Omental fat pad (tissue), 4 donors: ENCODE results near the gene IL1RAP. TPM values are rescaled to one million over a fixed set of nuclear protein-coding genes. Genes with fewer than 3 reads are reported as not detected.

Experiments used
- ATAC-seq: fragments of 150-250 bp; one replicate; pipeline ENCODE4 v1.9.1; 2016; ENCODE audit warnings: mild to moderate bottlenecking, moderate library complexity; ENCODE audit not compliant: low FRiP score
- DNase-seq: peaks from one replicate; pipeline ENCODE4 v3.0.0-alpha.2; 2019; ENCODE audit warnings: low spot score
- total RNA-seq, 4 donors: library from RNA; depleted of rRNA; stranded (reverse); fragments of >200 nt; gene quantifications; one replicate each; pipeline ENCODE4 v1.1.0, GENCODE V29; 2016
- TF ChIP-seq, protein P1 (sequence below), 3 donors: fragments of 450-650 bp; IDR thresholded peaks; one replicate each; pipeline ENCODE4 v1.5.1; 2016 to 2017; ENCODE audit warnings: antibody characterized with exemption in 3 of 3, mild to moderate bottlenecking in 3 of 3, moderate library complexity in 2 of 3

IL1RAP gene
- total RNA-seq, 4 donors from 2014 or later = 10.5 to 75.3 (median 23.4) TPM

DNA sequence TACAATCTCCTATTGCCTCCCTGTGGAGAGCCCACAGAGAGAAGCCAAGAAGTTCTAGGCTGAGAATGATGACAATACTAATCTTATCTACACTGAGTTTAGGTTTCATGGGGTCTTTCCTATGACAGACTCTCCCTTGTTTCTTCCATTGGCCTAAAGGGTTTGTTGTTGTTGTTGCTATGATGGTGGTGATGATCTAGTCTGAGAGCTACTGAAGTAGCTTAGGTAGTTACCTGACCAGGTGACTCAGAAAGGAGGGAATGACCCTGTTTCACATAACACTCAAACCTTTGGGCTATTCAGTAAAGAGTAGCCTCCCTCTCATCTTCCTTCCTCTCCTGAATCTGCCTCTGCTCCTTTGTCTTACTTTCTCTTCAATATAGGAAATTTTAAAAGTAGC lies 178.4 kb downstream of the IL1RAP start:
- TF ChIP-seq, protein P1, sequence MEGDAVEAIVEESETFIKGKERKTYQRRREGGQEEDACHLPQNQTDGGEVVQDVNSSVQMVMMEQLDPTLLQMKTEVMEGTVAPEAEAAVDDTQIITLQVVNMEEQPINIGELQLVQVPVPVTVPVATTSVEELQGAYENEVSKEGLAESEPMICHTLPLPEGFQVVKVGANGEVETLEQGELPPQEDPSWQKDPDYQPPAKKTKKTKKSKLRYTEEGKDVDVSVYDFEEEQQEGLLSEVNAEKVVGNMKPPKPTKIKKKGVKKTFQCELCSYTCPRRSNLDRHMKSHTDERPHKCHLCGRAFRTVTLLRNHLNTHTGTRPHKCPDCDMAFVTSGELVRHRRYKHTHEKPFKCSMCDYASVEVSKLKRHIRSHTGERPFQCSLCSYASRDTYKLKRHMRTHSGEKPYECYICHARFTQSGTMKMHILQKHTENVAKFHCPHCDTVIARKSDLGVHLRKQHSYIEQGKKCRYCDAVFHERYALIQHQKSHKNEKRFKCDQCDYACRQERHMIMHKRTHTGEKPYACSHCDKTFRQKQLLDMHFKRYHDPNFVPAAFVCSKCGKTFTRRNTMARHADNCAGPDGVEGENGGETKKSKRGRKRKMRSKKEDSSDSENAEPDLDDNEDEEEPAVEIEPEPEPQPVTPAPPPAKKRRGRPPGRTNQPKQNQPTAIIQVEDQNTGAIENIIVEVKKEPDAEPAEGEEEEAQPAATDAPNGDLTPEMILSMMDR (IDR thresholded peaks at IDR 0.05) = no peak
- DNase-seq (no peak), ATAC-seq (no peak)

DNA sequence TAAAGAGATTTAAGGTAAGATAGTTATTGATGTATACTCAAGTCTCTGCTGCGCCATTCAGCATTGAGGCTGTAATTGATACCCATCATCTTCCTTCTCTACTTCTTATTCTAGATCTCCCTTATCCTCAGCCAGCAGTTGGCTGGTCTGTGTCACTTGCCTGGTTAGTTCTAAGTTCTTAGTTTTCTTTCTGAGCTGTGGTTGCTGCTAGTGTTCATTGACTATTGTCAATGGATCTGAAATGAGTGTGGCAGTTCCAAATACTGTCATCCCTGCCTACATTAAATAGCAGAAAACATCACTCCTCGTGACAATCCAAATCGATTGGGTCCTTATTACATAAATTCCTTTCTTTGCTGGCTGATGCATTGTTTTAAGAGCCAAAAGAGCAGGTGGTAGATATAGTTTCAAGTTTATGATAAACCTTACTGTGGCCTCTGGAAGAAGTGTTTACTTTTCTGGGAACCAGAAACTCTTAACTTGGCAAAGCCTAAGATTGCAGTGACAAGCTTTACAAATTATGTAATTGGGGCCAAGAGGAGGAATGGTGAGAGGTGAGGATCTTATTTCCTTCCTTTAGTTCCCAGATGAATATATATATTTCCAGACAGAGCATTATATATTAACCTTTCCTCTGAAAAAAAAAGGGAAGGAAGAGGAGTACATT lies 180.6 kb downstream of the IL1RAP start:
- TF ChIP-seq, protein P1 (IDR thresholded peaks at IDR 0.05) = no peak
- ATAC-seq = no peak
- DNase-seq = no peak

DNA sequence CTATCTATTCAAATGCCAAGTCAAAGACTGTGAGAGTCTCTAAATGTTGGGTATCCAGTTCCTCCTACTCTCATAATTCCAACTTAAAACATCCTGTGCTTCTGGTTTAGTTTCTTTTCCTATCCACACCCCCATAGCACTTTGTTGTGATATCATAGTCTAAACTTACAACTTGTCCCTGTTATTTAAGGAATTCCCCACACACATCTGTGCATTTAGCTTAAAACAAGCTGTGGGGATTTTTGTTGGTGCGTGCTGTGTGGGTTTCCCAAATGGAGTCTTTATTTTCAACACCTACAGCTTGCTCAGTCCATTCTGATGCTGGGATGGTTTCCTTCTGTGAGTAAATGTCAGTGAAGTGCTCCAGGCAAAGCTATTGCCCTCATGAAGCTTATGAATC lies 181.3 kb downstream of the IL1RAP start:
- ATAC-seq = no peak
- TF ChIP-seq, protein P1 (IDR thresholded peaks at IDR 0.05) = no peak
- no peak for DNase-seq

DNA sequence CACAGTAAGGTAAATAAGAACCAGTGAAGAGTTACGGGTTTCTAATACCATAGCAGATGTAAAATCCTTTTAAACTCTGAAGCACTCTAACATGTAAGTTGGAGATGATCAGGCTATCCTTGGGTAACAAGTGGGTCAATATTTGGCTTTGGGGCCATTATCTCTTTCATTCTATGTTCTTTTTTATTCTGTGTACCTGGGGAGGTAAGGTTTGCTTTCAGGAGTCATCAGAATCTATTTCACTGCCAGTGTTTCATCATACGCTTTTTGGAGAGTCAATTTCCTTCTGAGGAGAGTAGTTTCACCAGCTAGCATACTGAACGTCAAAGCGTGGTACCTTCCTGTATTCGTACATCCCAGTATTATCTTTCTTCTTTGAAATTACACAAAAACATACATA lies 182.1 kb downstream of the IL1RAP start:
- no peak for ATAC-seq
- TF ChIP-seq, protein P1 (IDR thresholded peaks at IDR 0.05) = no peak
- no peak for DNase-seq

DNA sequence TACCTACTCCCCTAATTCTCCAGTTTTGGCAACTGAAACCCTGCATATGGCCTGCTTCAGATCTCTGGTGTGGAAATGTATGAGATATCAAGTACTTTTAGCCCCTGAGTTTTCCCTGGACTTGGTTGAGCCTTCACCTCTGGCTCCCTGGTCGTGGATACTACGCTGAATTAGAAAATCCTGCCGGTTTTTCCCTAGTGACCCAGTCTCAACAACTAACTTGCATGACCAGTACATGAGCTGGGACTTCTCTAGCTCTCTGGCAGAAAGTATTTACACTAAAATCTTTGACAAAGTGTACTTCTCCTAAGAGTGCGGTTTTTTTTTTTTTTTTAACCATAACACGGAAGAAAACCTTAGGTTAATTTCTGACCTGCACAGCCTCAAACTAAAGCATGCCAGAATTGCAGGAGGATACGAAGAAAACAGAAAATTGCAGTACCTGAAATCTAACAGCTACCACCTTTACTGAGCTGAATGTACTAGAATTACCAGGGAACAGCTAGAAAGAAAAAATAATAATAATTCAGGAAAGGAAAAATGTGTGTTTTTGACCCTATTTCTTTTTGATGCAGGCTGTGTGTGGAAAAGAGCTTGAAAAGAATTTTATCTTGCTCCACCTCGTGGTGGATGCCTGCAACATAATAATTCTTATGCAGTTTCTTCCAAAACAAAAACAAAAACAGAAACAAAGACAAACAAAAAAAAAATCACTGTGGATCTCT lies 183.1 kb downstream of the IL1RAP start:
- TF ChIP-seq, protein P1 (IDR thresholded peaks at IDR 0.05) = no peak
- ATAC-seq = no peak
- no peak for DNase-seq

DNA sequence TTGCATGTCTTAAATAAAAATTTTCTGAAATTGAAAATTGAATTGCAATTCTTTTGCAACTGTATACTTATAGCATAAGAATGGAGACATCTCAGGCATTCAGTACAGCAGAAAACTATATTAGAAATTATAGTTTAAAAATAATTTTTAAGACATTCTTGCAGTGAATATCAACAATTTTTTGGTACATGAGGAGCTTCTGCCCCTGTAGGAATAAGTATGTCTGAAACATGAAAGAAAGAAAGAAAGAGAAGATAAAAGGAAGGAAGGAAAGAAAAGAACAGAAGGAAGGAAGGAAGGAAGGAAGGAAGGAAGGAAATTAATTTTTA lies 183.6 kb downstream of the IL1RAP start:
- DNase-seq (no peak), ATAC-seq (no peak)
- TF ChIP-seq, protein P1 (IDR thresholded peaks at IDR 0.05) = no peak

DNA sequence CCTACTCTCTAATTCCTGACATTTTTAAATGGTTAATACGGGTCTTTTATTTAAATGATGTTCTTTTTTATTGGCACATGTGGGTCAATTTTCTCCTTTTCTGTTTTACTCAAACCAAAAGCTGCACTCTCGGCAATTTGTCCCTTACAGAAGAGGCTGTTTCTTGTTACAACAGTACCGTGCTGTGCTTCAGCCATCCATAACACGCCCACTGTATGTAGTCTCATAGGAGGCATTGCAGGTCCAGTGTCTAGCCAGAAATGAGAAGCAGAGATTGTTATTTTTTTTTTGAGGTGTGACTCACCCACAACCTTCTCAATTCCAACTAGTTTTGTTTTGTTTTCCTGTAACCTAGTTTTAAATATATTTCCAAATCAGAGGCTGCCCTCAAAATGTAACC lies 184.0 kb downstream of the IL1RAP start:
- DNase-seq (no peak), ATAC-seq (peak; percentile 73)
- TF ChIP-seq, protein P1 (IDR thresholded peaks at IDR 0.05) = no peak
